IPS-20b (cell line): Measurements from ENCODE around the gene USP12.
"Not testable (repeated sequence)": the region's sequence is repeated elsewhere in the genome, so short reads cannot be mapped to it uniquely, and the experiment has no call there.

Experiments
- H3K27ac ChIP-seq: one replicate; pipeline ENCODE4 v1.5.1; 2013; ENCODE audit warnings: low read length
- H3K27me3 ChIP-seq: 2 replicates; pipeline ENCODE4 v1.6.1; 2013; ENCODE audit warnings: mild to moderate bottlenecking, low read length, inconsistent platforms; ENCODE audit not compliant: insufficient read depth
- H3K36me3 ChIP-seq: 2 replicates; pipeline ENCODE4 v1.6.1; 2013; ENCODE audit warnings: low read depth, mild to moderate bottlenecking, inconsistent platforms, low read length, moderate library complexity; ENCODE audit not compliant: insufficient read depth
- H3K4me1 ChIP-seq: 2 replicates; pipeline ENCODE4 v1.6.1; 2013; ENCODE audit warnings: mild to moderate bottlenecking, control low read depth, inconsistent platforms, low read length, moderate library complexity; ENCODE audit not compliant: insufficient read depth
- H3K4me3 ChIP-seq: 2 replicates; pipeline ENCODE4 v1.5.1; 2013; ENCODE audit warnings: mild to moderate bottlenecking, low read length, inconsistent platforms
- H3K9ac ChIP-seq: 2 replicates; pipeline ENCODE4 v1.6.1; 2013; ENCODE audit warnings: low read depth, mild to moderate bottlenecking, inconsistent platforms, low read length, moderate library complexity
- H3K9me3 ChIP-seq: 2 replicates; pipeline ENCODE4 v1.6.1; 2013; ENCODE audit warnings: mild to moderate bottlenecking, low read depth, low read length, inconsistent platforms; ENCODE audit not compliant: insufficient read depth

The USP12 gene

GRCh38 chr13:27171244-27171826, at the start of gene USP12:
TSS of gene USP12 (minus strand) at chr13:27171811. CDS start at chr13:27171639, 172 bp downstream.
- H3K9ac ChIP-seq, result peak within 1 kb of the TSS; percentile 80
- H3K4me1 ChIP-seq, result peaks cover 28% of the 10 kb centered on the region

GRCh38 chr13:27219611-27220010, 48.0 kb upstream of the USP12 start:
- Histone ChIP-seq H3K27me3 (no peaks in the 10 kb centered on the region), H3K4me1 (0 out of 2 replicates have a peak, but pooled peaks cover 6% of the 10 kb centered on the region), H3K9ac (no peak overlapping the region), H3K27ac (no peak overlapping the region), H3K36me3 (no peaks in the 10 kb centered on the region), H3K9me3 (0 out of 2 replicates have a peak, but pooled peaks cover 3% of the 10 kb centered on the region), H3K4me3 (no peak overlapping the region)

More at GRCh38 chr13:27171244-27171826, at the start of gene USP12:
- Histone ChIP-seq H3K4me3 (peak within 1 kb of the TSS; percentile 96), H3K27me3 (no peaks in the 10 kb centered on the region), H3K27ac (no peak within 1 kb of the TSS), H3K9me3 (no peaks in the 10 kb centered on the region), H3K36me3 (no peaks in the 10 kb centered on the region)

- not testable (repeated sequence) for H3K4me1 ChIP-seq, H3K27me3 ChIP-seq, H3K4me3 ChIP-seq, H3K9me3 ChIP-seq, H3K27ac ChIP-seq, H3K36me3 ChIP-seq, H3K9ac ChIP-seq
Measured at GRCh38 chr13:27218861-27219260, 47.2 kb upstream of the USP12 start.

GRCh38 chr13:27217791-27218190, 46.2 kb upstream of the USP12 start:
- H3K4me1 ChIP-seq, H3K4me3 ChIP-seq, H3K27me3 ChIP-seq, H3K27ac ChIP-seq, H3K9me3 ChIP-seq, H3K9ac ChIP-seq, H3K36me3 ChIP-seq: not testable (repeated sequence)

GRCh38 chr13:27213386-27213785, 41.8 kb upstream of the USP12 start:
- not testable (repeated sequence) for H3K36me3 ChIP-seq, H3K27me3 ChIP-seq, H3K4me1 ChIP-seq, H3K4me3 ChIP-seq, H3K9ac ChIP-seq, H3K27ac ChIP-seq, H3K9me3 ChIP-seq

- Histone ChIP-seq H3K27me3 (no peaks in the 10 kb centered on the region), H3K4me3 (no peak overlapping the region), H3K4me1 (peaks cover 6% of the 10 kb centered on the region; the same call in 1 of the 2 replicates), H3K36me3 (no peaks in the 10 kb centered on the region), H3K27ac (no peak overlapping the region), H3K9ac (no peak overlapping the region), H3K9me3 (no peaks in the 10 kb centered on the region)
Measured at GRCh38 chr13:27211771-27212364, 40.3 kb upstream of the USP12 start.

GRCh38 chr13:27211271-27211670, 39.7 kb upstream of the USP12 start:
- Histone ChIP-seq H3K36me3 (no peaks in the 10 kb centered on the region), H3K27me3 (no peaks in the 10 kb centered on the region), H3K9ac (no peak overlapping the region), H3K4me1 (peaks cover 6% of the 10 kb centered on the region; the same call in 1 of the 2 replicates), H3K27ac (no peak overlapping the region), H3K9me3 (no peaks in the 10 kb centered on the region), H3K4me3 (no peak overlapping the region)

- no peaks in the 10 kb centered on the region for H3K36me3 ChIP-seq
- H3K4me3 ChIP-seq, result no peak overlapping the region
- no peaks in the 10 kb centered on the region for H3K9me3 ChIP-seq
- no peaks in the 10 kb centered on the region; the same call in 1 of the 2 replicates for H3K4me1 ChIP-seq
- H3K27me3 ChIP-seq, result no peaks in the 10 kb centered on the region
- H3K9ac ChIP-seq, result no peak overlapping the region
- no peak overlapping the region for H3K27ac ChIP-seq
Measured at GRCh38 chr13:27208514-27208913, 36.9 kb upstream of the USP12 start.

GRCh38 chr13:27203854-27204253, 32.2 kb upstream of the USP12 start:
- Histone ChIP-seq H3K9me3 (no peaks in the 10 kb centered on the region), H3K4me1 (no peaks in the 10 kb centered on the region; the same call in 1 of the 2 replicates), H3K9ac (no peak overlapping the region), H3K36me3 (no peaks in the 10 kb centered on the region), H3K27ac (no peak overlapping the region), H3K27me3 (no peaks in the 10 kb centered on the region), H3K4me3 (no peak overlapping the region)

- H3K4me3 ChIP-seq, result no peak overlapping the region
- H3K27ac ChIP-seq, result no peak overlapping the region
- H3K9ac ChIP-seq, result no peak overlapping the region
- H3K9me3 ChIP-seq, result no peaks in the 10 kb centered on the region
- no peaks in the 10 kb centered on the region for H3K27me3 ChIP-seq
- H3K36me3 ChIP-seq, result no peaks in the 10 kb centered on the region
- no peaks in the 10 kb centered on the region; the same call in 1 of the 2 replicates for H3K4me1 ChIP-seq
Measured at GRCh38 chr13:27203186-27203585, 31.6 kb upstream of the USP12 start.

- H3K9ac ChIP-seq, result no peak overlapping the region
Measured at GRCh38 chr13:27201661-27202060, 30.1 kb upstream of the USP12 start.

GRCh38 chr13:27200413-27201070, 28.9 kb upstream of the USP12 start:
- no peaks in the 10 kb centered on the region for H3K36me3 ChIP-seq
- H3K4me3 ChIP-seq, result no peak overlapping the region
- peaks cover 5% of the 10 kb centered on the region; the same call in 1 of the 2 replicates for H3K4me1 ChIP-seq
- no peak overlapping the region for H3K27ac ChIP-seq
- H3K9ac ChIP-seq, result no peak overlapping the region
- H3K9me3 ChIP-seq, result no peaks in the 10 kb centered on the region
- no peaks in the 10 kb centered on the region for H3K27me3 ChIP-seq

More at GRCh38 chr13:27201661-27202060, 30.1 kb upstream of the USP12 start:
- Histone ChIP-seq H3K36me3 (no peaks in the 10 kb centered on the region), H3K4me1 (no peaks in the 10 kb centered on the region), H3K27me3 (no peaks in the 10 kb centered on the region), H3K4me3 (no peak overlapping the region), H3K9me3 (no peaks in the 10 kb centered on the region), H3K27ac (no peak overlapping the region)
